Osteoblast (primary cell): Measurements from ENCODE around the gene DCUN1D1. TPM values are rescaled to one million over a fixed set of nuclear protein-coding genes. Genes with fewer than 3 reads are reported as not detected.

Experiments
- DNase-seq: peaks from one replicate; pipeline ENCODE4 v3.0.0; 2011; ENCODE audit warnings: low spot score, mixed read lengths; ENCODE audit not compliant: insufficient read length; ENCODE audit errors: missing footprints
- H2AFZ ChIP-seq: 2 replicates; pipeline ENCODE4 v1.6.0; 2011; ENCODE audit warnings: mild to moderate bottlenecking, low read length
- H3K27ac ChIP-seq: 2 replicates; pipeline ENCODE4 v1.5.1; 2011; ENCODE audit warnings: mild to moderate bottlenecking, low read depth, low read length, moderate library complexity
- H3K27me3 ChIP-seq: 2 replicates; pipeline ENCODE4 v1.6.0; 2012; ENCODE audit warnings: mild to moderate bottlenecking, control low read depth, inconsistent platforms, low read length, moderate library complexity; ENCODE audit not compliant: insufficient read depth
- H3K36me3 ChIP-seq: 2 replicates; pipeline ENCODE4 v1.5.1; 2011; ENCODE audit warnings: mild to moderate bottlenecking, low read length, control low read depth, moderate library complexity; ENCODE audit not compliant: insufficient read depth
- H3K4me1 ChIP-seq: 2 replicates; pipeline ENCODE4 v1.5.1; 2011; ENCODE audit warnings: mild to moderate bottlenecking, low read length, control low read depth, moderate library complexity; ENCODE audit not compliant: insufficient read depth
- H3K4me2 ChIP-seq: 2 replicates; pipeline ENCODE4 v1.6.0; 2011; ENCODE audit warnings: mild to moderate bottlenecking, low read length; ENCODE audit not compliant: insufficient read depth
- H3K4me3 ChIP-seq: fragments of 200-600 bp; sonication (generic); 3 replicates; pipeline ENCODE4 v1.5.1; 2012; ENCODE audit warnings: mild to moderate bottlenecking, low read length, inconsistent platforms; ENCODE audit not compliant: insufficient read depth
- H3K79me2 ChIP-seq: 2 replicates; pipeline ENCODE4 v1.6.0; 2012; ENCODE audit warnings: mild to moderate bottlenecking, low read length, control low read depth, inconsistent platforms; ENCODE audit not compliant: insufficient read depth
- H3K9me3 ChIP-seq: 2 replicates; pipeline ENCODE4 v1.5.1; 2011; ENCODE audit warnings: low read depth, low read length, control low read depth
- H4K20me1 ChIP-seq: 2 replicates; pipeline ENCODE4 v1.6.0; 2012; ENCODE audit warnings: mild to moderate bottlenecking, low read length, control low read depth; ENCODE audit not compliant: insufficient read depth
- CTCF ChIP-seq: IDR thresholded peaks from 2 replicates; pipeline ENCODE4 v1.5.1; 2011; ENCODE audit warnings: mild to moderate bottlenecking, low read depth, low read length, moderate library complexity; ENCODE audit errors: extremely low read depth
- total RNA-seq: library from RNA; depleted of rRNA; stranded (reverse); fragments of >200 nt; gene quantifications from 2 replicates; pipeline ENCODE4 v1.2.3, GENCODE V29; 2012

Gene DCUN1D1
- total RNA-seq, 1 donor: 38.4 TPM

GRCh38 chr3:182936918-182937285 lies 43.4 kb downstream of the DCUN1D1 start:
- Histone ChIP-seq H3K79me2 (no peaks in the 10 kb centered on the region), H3K4me1 (no peaks in the 10 kb centered on the region), H3K4me2 (no peak overlapping the region), H3K4me3 (no peak overlapping the region), H3K36me3 (no peaks in the 10 kb centered on the region), H3K27ac (no peak overlapping the region), H3K27me3 (no peaks in the 10 kb centered on the region), H2AFZ (no peak overlapping the region), H3K9me3 (no peaks in the 10 kb centered on the region), H4K20me1 (no peaks in the 10 kb centered on the region)
- DNase-seq: no peak
- no peak for TF ChIP-seq CTCF

GRCh38 chr3:182936239-182936917 lies 44.0 kb downstream of the DCUN1D1 start:
- no peak for TF ChIP-seq CTCF
- Histone ChIP-seq H2AFZ (no peak overlapping the region), H3K4me3 (no peak overlapping the region), H3K27ac (no peak overlapping the region), H3K9me3 (no peaks in the 10 kb centered on the region), H4K20me1 (no peaks in the 10 kb centered on the region), H3K36me3 (no peaks in the 10 kb centered on the region), H3K4me2 (no peak overlapping the region), H3K4me1 (no peaks in the 10 kb centered on the region), H3K27me3 (no peaks in the 10 kb centered on the region), H3K79me2 (no peaks in the 10 kb centered on the region)
- DNase-seq: no peak

DNA sequence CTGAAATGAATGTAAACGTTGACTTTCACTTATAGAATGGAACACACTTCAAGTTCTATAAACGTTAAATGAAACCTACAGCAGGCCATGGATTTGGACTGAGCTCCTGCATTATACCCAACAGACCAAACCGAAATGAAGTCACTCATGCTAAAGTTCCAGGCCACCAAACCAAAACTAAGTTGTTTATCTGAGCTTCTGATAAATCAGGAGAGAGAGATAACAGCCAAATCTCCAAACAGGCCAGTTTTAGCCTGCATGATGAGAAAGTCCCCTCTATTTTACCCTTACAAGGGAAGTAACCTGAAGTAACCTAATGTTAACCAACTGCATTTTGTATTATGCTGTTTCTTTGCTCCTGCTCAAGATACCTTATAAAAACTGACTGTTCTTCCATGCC lies 44.5 kb downstream of the DCUN1D1 start:
- TF ChIP-seq CTCF: no peak
- DNase-seq: no peak
- no peak overlapping the region for H3K4me2 ChIP-seq

DNA sequence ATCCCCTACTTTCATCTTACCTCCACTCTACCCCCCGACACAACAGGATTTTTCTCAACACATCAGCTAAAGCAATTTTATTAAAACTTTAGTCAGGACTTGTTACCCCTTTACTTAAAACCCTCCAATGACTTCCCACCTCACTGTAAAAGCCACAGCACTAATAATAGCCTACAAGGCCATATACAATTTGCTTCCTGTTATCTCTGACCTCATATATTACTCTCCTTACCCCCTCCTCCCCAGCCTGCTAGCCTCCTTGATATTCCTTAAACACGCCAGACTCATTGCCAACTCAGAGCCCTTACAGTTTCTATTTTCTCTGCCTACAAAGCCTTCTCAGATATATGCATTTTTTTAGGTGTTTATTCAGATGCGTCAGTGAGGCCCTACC lies 54.4 kb downstream of the DCUN1D1 start:
- Histone ChIP-seq H3K4me2 (no peak overlapping the region), H2AFZ (no peak overlapping the region), H3K27me3 (no peaks in the 10 kb centered on the region), H3K9me3 (no peaks in the 10 kb centered on the region), H3K4me1 (peaks cover 2% of the 10 kb centered on the region), H4K20me1 (no peaks in the 10 kb centered on the region), H3K36me3 (no peaks in the 10 kb centered on the region), H3K4me3 (no peak overlapping the region), H3K79me2 (no peaks in the 10 kb centered on the region), H3K27ac (no peak overlapping the region)
- TF ChIP-seq CTCF: no peak
- DNase-seq: no peak

More for the DNA sequence above, 44.5 kb downstream of the DCUN1D1 start:
- Histone ChIP-seq H3K79me2 (no peaks in the 10 kb centered on the region), H3K27ac (no peak overlapping the region), H3K27me3 (no peaks in the 10 kb centered on the region), H4K20me1 (no peaks in the 10 kb centered on the region), H2AFZ (no peak overlapping the region), H3K4me3 (no peak overlapping the region), H3K9me3 (no peaks in the 10 kb centered on the region), H3K36me3 (no peaks in the 10 kb centered on the region), H3K4me1 (no peaks in the 10 kb centered on the region)
